ENCODE data around the gene ALLC. TPM values are rescaled to one million over a fixed set of nuclear protein-coding genes. Genes with fewer than 3 reads are reported as not detected.
"Not testable (repeated sequence)": the region's sequence is repeated elsewhere in the genome, so short reads cannot be mapped to it uniquely, and the experiment has no call there.

The ALLC gene
- polyA plus RNA-seq, 1 donor, result not detected

DNA sequence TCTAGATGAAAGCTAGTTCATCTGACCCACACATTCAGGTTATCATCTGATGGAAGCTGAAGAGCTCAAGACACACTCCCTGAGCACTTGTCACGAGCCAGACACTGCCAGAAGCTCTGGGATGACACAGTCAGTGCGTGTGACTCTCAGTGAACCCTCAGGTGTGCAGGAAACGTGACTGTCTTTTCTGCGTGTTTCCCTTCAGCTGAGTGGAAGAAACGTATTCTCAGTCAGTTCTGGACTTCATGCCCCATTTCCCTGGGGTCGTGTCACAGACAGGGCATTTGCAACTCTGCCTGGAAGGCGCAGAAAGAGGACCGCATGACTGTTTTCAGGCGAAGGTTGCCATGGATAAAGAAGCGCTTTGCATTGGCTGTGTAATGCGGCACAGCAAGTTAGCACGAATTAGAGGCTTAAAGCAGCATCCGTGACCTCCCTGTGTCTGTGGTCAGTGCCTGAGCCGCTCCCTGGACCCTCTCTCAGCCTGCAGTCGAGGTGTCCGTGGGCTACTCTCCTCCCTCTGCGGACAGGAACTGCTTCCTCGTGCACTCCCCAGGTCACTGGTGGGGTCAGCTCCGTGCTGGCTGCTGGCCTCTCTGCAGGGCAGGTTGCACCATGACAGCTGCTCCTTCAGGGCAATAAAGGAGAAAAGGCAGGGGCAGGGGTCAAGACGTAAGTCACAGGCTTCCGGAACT lies 3.3 kb upstream of the ALLC start:
- DNase-seq (ENCODE audit: low read depth), result no peak

- no peak for DNase-seq (ENCODE audit: low read depth)
These were observed 1.9 kb upstream of the ALLC start for GRCh38 chr2:3655871-3656761.

- DNase-seq (ENCODE audit: low read depth), result no peak
These were observed 958 bp upstream of the ALLC start for GRCh38 chr2:3656762-3657721.

DNA sequence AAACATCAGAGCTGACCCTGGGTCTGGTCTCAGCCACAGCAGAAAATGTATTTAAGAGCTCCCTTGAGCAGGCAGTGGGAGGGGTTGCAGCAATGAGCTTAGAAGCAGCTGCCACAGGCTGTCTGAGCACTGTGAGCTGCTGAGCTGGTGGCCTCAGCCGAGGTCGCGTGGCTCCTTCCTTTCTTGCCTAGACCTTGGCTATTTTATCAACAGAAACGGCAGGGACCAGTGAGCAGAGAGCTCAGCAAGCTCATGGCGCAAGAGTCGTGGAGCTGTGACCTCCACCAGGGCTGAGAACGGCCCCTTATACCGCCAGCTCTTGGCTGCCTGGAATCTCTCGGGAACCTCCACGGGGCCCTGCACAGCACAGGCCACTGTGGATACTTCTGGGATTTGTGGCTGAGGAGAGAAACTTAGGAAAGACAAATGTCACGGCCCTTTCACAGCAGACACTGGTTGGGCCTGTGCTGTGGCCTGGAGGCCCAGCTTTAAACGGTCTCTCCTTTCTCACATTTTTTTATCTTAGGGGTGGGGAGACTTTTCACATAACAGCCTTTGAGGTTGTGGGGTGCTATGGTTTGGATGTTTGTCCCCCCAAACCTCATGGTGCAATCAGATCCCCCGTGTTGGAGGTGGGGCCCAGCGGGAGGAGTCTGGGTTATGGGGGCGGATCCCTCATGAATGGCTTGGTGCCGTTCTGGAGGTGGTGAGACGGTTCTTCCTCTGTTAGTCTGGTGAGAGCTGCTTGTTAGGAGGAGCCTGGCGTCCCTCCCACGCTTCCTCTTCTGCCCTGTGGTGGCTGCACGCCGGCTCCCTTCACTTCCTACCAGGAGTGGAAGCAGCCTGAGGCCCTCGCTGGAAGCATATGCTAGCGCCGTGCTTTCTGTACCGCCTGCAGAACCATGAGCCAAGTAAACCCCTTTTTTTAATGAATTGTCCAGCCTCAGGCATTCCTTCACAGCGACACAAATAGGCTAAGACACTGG lies 1.7 kb downstream of the ALLC start:
- DNase-seq (ENCODE audit: low read depth), result peak; percentile 29

- not testable (repeated sequence) for DNase-seq (ENCODE audit: low read depth)
These were observed 2.6 kb downstream of the ALLC start for GRCh38 chr2:3660640-3661039.

DNA sequence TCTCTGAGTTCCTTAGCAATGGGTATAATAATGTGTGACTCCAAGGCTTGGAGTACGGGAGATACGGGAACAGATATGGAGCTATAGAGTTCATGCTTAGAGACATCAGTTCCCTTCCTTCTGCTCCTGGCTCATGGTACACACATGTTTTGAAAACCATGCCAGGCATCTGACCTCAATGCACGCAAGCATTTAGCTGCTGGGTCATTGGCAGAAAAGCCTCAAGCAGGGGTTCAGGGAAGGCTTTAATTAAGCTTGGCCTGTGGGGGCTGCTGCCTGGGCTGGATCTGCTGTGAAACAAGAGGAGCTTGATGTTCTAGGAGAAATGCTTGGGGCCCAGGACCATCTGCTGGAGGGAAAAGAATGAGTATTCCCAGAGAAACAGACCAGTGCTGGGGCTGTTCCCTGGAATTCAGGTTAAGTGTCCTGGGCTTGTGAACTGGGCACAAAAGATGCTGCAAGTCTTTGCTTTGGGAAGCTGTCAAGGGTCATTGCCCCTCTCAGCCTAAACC lies 3.2 kb downstream of the ALLC start:
- DNase-seq (ENCODE audit: low read depth), result no peak

DNA sequence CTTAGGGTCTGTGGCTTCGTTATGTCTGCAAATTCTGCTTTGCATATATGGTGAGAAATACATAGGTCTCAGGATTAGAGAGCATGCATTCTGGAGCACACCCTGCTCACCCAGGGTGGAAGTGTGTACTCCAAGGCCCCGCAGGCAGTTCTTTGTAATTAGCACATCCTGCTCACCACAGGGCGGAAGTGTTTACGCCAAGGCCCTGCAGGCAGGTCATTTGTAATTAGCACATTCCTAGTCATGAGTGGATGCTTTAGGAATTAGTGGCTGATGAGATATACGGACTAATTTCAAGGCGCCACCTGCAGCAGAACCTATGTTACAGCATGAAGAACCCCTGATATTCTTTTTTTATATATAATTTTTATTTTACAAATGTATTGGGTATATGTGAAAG lies 4.2 kb downstream of the ALLC start:
- DNase-seq (ENCODE audit: low read depth), result no peak

DNA sequence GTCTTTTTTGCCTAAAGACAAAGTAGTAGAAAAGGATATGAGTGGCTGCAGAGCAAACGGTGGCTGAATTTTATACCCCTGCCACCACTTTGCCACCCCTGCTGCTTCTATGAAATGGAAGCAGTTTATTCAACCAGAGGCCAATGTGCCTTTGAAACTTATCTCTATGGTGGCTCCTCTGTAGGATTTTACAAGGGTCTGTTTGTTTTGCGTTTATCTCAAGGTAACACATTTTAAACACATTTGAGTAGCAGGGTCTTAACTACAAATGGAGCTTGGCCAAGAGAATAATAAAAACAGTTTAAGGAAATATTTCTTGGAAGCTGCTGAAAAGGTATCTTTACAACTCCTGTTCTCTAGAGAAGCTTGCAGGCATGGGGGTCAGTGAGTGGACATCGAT lies 6.1 kb downstream of the ALLC start:
- no peak for DNase-seq (ENCODE audit: low read depth)

GRCh38 chr2:3664925-3665324 lies 6.9 kb downstream of the ALLC start:
- no peak for DNase-seq (ENCODE audit: low read depth)

GRCh38 chr2:3665886-3666612 lies 8.0 kb downstream of the ALLC start:
- no peak for DNase-seq (ENCODE audit: low read depth)

DNA sequence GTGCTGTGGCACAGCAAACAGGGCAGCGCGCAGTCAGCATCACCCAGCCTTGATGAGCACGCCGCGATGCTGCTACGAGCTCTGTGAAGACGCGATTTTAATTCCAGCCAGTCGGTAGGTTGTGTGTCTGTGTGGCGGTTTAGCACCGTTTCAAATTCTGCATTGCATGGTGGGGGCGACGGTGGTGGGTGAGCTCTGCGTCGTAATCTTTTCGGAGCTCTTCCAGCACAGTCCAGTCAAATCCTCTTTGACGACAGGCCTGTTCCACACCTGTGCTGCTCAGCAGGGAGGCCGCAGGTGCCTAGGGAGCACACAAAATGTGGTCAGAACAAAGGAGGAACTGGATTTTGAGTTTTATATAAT lies 8.6 kb downstream of the ALLC start:
- DNase-seq (ENCODE audit: low read depth), result no peak

DNA sequence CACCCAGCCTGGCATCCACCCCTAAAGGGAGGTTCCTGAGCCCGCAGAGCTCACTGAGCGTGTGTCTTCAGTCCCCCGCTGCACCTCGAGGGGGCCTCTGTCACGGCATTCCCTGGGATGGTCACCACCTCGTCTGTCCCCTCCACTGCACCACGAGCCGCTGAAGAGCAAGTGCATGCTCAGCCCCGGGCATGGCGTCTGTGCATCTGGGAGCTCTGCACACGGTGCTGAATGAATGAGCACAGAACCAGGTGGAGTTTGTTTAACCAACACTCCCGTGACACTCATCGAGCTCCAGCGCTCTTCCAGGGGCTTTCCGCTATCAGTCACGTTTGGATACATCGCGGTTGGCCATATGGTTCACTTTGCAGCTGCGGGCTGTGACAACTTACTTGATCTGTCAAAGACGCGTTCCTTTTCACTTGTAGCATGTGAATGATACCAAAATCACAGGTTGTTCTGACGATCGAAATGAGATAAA lies 9.2 kb downstream of the ALLC start:
- no peak for DNase-seq (ENCODE audit: low read depth)

DNA sequence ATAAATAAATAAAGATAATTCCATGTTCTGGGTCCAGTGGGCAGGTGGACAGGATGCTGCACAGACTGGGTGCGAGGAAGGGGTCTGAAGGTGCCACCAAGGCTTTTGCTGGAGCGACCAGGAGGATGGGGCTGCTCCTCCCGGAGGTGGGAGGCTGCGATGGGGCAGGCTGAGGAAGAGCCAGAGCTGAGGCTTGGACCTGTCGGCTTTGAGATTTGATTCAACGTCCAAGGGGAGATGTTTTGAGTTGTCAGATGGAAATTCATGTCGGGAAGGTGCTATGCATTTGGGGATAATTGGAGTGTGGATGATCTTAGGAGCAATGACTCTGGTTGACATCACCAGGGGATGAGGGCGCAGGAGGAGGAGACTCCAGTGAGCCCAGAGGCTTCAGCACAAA lies 11.7 kb downstream of the ALLC start:
- DNase-seq (ENCODE audit: low read depth), result no peak

GRCh38 chr2:3670376-3670775 lies 12.4 kb downstream of the ALLC start:
- no peak for DNase-seq (ENCODE audit: low read depth)

DNA sequence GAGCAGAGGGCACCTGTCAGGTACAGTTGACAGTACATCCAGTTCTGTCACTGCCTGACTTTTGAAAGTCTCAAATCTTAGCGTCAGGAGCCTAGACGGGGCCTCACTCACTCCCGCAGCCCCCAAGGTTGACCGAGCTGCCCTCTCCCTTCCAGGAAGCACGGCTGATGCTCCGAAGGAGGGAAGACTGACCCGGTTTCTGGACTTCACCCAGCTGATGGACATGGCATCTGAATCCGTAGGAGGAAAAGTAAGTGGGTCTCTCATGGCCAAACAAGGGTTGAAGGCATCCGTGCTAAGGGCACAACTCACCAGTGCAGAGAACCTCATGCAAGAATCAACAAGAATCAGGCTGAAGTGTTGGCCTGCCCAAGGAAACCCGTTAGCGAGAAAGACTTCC lies 12.9 kb downstream of the ALLC start:
- DNase-seq (ENCODE audit: low read depth), result no peak

DNA sequence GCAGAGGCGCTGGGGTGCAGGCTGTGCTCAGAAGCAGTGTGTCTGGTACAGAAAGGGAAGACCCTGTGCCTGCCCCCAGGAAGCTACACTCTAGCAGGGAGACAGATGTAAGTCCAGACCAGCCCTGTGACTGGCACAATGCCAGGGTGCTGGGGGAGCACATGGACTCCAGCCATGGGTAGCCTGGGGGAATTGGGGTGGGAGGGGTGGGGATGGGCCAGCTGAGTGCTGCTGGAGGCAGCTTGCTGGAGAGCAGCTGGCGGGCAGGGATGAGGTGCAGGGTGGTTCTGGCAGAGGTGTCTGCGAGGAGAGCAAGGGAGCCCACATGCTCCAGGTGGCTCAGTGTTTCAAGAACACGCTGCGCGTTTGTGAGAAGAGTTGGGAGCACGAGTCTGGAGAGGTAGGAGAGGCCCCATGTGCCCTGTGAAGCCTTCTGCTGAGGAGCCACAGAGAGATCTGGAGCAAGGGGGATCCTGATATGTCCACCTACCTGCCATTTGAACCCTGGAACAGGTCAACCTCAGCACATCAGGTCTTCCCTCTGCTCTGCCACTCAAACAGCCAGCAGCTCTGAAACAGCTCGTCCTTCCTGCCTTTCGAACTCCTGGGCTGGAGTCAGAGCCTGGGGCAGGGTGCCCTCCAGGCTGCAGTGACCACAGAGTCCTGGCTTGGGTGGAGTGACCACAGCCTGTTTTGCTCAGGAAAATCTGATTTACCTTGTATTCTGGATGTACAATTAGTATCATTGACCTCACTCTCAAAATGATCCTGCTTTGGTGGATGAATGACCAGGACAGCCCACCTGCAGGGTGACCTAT lies 15.1 kb downstream of the ALLC start:
- no peak for DNase-seq (ENCODE audit: low read depth)

DNA sequence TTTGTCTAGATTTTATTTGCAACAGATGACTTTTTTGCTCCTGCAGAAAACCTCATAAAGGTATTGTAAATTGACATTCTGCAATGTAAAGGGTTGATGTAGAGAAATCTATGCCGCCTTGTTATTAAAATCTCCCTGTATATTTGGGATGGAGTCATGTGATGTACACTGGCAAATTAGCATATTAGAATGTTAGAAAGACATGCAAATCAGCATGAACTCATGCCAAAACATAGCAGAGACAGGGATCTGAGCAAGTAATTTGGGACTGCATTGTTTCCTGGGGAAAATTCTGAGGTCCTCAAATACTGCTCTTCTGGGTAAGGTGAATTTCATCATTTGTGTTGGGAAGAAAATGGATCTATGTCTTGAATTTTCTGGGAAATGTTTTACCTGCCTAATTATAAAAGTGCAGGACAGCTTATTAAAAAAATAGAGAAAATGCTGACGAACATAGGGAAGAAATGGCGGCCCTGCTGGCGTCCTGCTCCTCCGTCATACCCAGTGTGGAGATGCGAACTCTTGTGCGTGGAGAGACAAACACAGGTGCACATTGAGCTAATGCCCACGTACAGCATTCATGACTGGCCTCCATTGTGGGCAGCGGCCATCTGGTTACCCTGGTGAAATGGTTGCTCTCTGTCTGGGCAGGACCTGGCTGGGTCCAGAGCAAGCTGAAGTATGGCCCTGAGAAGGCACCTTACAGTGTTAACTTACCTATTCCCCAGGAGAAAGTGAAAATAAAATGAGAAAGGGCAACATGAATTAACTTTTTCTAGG lies 16.3 kb downstream of the ALLC start:
- DNase-seq (ENCODE audit: low read depth), result no peak

DNA sequence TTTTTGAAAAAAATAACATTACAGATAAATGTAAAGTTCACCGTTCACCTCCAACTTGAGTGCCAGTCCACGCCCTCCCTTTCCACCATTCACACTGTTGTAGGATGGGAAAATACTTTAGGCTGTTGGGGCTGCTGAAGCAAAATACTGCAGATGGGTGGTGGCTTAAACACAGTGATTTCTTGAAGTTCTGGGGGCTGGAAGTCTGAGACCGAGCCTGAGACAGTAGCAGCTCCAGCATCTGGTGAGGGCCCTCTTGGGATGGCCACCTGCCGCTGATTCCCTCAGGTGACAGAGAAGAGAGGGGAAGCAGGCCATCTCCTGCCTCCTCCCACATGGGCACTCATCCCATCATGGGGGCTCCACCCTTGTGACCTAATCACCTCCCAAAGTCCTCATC lies 17.7 kb downstream of the ALLC start:
- no peak for DNase-seq (ENCODE audit: low read depth)
